Testis (tissue), 3 donors: Measurements from ENCODE around the gene HRH1. TPM values are rescaled to one million over a fixed set of nuclear protein-coding genes. Genes with fewer than 3 reads are reported as not detected.
"Not testable (repeated sequence)": the region's sequence is repeated elsewhere in the genome, so short reads cannot be mapped to it uniquely, and the experiment has no call there.

Experiments used
- DNase-seq: peaks from one replicate; pipeline ENCODE4 v3.0.0-alpha.2; 2019
- H3K27ac ChIP-seq, 2 donors: fragments of 200-600 bp; sonication (generic); one replicate each; pipeline ENCODE4 v1.5.1; 2019
- H3K27me3 ChIP-seq: fragments of 200-600 bp; sonication (generic); one replicate; pipeline ENCODE4 v1.5.1; 2019
- H3K36me3 ChIP-seq: fragments of 200-600 bp; sonication (generic); one replicate; pipeline ENCODE4 v1.5.1; 2017; ENCODE audit warnings: low read depth; ENCODE audit errors: missing control alignments
- H3K4me1 ChIP-seq: fragments of 200-600 bp; sonication (generic); one replicate; pipeline ENCODE4 v1.5.1; 2019
- H3K4me3 ChIP-seq, 2 donors: fragments of 200-600 bp; sonication (generic); one replicate each; pipeline ENCODE4 v1.5.1; 2017 to 2019
- H3K9me3 ChIP-seq: fragments of 200-600 bp; sonication (generic); one replicate; pipeline ENCODE4 v1.5.1; 2017
- POLR2A ChIP-seq: fragments of 450-650 bp; IDR thresholded peaks from one replicate; pipeline ENCODE4 v1.6.1; 2017; ENCODE audit warnings: antibody characterized with exemption, mild to moderate bottlenecking, moderate library complexity
- WGBS, 2 donors: methylation state at CpG; one replicate each; pipeline ENCODE4 v1.1.5; 2018; 5-methylcytosine and 5-hydroxymethylcytosine counted together
- intact Hi-C: fragments of 100-400 bp; cut with DNase I; formaldehyde crosslinking; loops from one replicate; pipeline ENCODE4 v1.15.1; 2023; ENCODE audit warnings: low total_unique reads
- polyA plus RNA-seq: library from polyadenylated mRNA; stranded (reverse); fragments of 350-450 nt; fragmentation: Illumina TruSeq; extraction: RNeasy Lipid Tissue Mini Kit (QIAGEN cat#74804); gene quantifications from one replicate; pipeline ENCODE4 v1.2.3, GENCODE V29; 2014; ENCODE audit warnings: low read depth, low replicate concordance; ENCODE audit not compliant: insufficient read depth
- total RNA-seq, 2 donors: library from RNA; depleted of rRNA; stranded (reverse); fragments of >200 nt; gene quantifications; one replicate each; pipeline ENCODE4 v1.2.3, GENCODE V29; 2016
- TF ChIP-seq, protein P1 (sequence below), 3 experiments: fragments of 450-650 bp in 2 of 3; fragments of 200-600 bp in 1 of 3; sonication (generic) in 1 of 3; IDR thresholded peaks; one replicate each; pipeline ENCODE4 v1.5.1; 2016 to 2019; ENCODE audit warnings: antibody characterized with exemption in 3 of 3, mild to moderate bottlenecking in 2 of 3, moderate library complexity in 1 of 3

HRH1 gene
- total and polyA plus RNA-seq, 3 donors from 2014 or later: 1.6 to 3.2 (median 2.5) TPM

DNA sequence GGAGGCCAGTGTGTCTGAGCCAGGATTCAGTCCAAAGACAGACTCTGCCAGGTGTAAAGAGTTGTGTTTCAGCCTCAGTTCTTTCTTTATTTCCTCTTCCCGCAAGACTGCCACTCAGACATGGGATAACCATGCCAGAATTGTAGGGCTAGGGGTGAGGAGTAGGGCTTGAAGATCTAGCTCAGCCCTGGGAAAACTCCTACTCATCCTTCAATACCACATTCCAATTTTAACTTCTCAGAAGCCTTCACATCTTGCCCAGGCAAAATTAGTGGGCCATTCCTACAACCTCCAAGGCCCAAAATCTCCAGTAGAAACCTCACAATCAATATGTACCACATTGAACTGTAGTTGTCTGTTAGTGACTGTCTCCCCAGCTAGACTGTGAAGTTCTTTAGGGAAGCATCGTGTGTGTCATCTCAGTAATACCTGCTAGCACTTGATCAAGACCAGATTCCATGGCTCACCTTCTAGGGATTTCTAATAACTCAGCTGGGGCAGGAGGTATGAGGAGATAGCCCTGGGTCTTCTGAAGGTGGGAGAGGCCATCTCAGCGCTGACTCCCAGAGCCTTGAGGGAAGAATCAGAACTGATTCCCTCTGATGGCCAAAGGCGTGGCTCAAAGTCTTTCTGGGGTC, 19.7 kb downstream of the HRH1 start:
- WGBS, 2 donors: 88 to 96% methylated on average over 3 to 4 of the region's 4 CpGs
- no peak for DNase-seq
- Histone ChIP-seq H3K36me3 (no peaks in the 10 kb centered on the region), H3K4me1 (peaks cover 13% of the 10 kb centered on the region), H3K4me3 (no peak overlapping the region), H3K27me3 (no peaks in the 10 kb centered on the region), H3K27ac (no peak overlapping the region), H3K9me3 (no peaks in the 10 kb centered on the region)
- intact Hi-C loops: no loop called here
- TF ChIP-seq, protein P1, sequence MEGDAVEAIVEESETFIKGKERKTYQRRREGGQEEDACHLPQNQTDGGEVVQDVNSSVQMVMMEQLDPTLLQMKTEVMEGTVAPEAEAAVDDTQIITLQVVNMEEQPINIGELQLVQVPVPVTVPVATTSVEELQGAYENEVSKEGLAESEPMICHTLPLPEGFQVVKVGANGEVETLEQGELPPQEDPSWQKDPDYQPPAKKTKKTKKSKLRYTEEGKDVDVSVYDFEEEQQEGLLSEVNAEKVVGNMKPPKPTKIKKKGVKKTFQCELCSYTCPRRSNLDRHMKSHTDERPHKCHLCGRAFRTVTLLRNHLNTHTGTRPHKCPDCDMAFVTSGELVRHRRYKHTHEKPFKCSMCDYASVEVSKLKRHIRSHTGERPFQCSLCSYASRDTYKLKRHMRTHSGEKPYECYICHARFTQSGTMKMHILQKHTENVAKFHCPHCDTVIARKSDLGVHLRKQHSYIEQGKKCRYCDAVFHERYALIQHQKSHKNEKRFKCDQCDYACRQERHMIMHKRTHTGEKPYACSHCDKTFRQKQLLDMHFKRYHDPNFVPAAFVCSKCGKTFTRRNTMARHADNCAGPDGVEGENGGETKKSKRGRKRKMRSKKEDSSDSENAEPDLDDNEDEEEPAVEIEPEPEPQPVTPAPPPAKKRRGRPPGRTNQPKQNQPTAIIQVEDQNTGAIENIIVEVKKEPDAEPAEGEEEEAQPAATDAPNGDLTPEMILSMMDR (IDR thresholded peaks at IDR 0.05): no peak
- no peak for TF ChIP-seq POLR2A

DNA sequence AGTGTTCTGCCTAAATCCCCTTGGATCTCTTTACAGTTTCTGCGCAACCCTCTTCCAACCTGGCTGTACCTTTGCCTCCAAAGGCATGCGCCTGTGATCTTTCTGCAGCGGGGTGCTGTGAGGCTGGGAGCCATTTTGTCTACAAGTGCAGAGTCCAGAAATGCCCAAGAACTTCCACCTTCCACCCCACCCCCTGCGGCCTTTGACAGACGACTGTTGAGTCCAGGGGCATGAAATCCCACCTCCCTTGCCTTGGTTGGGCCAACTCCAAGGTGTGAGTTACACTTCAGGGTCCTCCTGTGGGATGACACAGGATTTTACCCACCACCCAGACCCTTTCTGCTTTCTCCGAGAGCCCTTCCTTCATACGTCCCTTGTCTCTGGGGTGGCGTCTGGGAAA, 24.1 kb downstream of the HRH1 start:
- Histone ChIP-seq H3K27me3 (no peaks in the 10 kb centered on the region), H3K36me3 (no peaks in the 10 kb centered on the region), H3K27ac (no peak overlapping the region), H3K9me3 (no peaks in the 10 kb centered on the region), H3K4me3 (no peak overlapping the region), H3K4me1 (no peaks in the 10 kb centered on the region)
- intact Hi-C loops: no loop called here
- TF ChIP-seq POLR2A: no peak
- TF ChIP-seq, protein P1 (IDR thresholded peaks at IDR 0.05): no peak
- no peak for DNase-seq
- 84 to 93% methylated on average over 8 of the region's 8 CpGs for WGBS, 2 donors

DNA sequence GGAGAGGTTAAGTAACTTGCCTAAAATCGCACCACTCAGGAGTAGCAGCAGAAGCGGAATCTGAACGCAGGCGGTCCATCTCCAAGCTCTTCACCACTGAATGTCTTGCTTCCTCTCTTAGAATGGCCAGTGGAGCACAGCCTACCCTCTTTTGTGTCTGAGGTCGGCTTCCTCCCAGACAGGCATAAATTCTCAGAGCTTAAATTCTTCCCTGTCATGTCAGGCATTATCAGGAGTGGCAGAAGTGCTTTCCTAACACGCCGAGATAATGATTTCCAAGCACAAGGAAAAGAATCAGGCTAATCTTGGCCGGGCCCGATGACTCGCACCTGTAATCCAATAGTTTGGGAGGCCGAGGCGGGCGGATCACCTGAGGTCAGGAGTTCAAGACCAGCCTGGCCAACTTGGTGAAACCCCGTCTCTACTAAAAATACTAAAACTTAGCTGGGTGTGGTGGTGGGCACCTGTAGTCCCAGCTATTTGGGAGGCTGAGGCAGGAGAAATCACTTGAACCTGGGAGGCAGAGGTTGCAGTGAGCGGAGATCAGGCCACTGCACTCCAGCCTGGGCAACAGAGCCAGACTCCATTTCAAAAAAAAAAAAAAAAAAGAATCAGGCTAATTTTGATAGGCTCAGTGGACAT, 30.2 kb downstream of the HRH1 start:
- H3K4me1 ChIP-seq: peaks cover 19% of the 10 kb centered on the region
- intact Hi-C loops, H3K4me3 ChIP-seq, H3K27ac ChIP-seq, H3K27me3 ChIP-seq, DNase-seq, H3K36me3 ChIP-seq, H3K9me3 ChIP-seq: not testable (repeated sequence)
- 84 to 91% methylated on average over 15 of the region's 15 CpGs for WGBS, 2 donors

DNA sequence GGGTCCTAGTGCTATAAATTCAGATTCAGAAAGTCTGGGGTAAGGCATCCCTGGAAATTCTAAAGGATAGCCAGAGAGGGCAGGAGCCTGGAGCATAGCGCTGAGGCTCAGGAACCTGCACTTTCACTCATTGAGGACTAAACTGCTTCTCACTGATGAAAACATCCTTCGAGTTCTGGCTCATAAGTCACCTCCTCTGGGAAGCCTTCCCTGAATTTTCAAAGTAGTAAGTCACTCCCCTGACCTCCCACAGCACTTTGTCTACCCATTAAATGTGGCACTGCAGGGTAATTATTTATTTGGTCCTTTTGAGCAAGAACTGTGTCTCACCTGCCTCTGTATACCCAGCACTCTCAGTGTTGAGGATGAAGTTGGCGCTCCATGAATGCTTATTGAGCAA, 30.9 kb downstream of the HRH1 start:
- Histone ChIP-seq H3K36me3 (no peaks in the 10 kb centered on the region), H3K4me3 (no peak overlapping the region), H3K27me3 (no peaks in the 10 kb centered on the region), H3K4me1 (peaks cover 19% of the 10 kb centered on the region), H3K27ac (no peak overlapping the region), H3K9me3 (no peaks in the 10 kb centered on the region)
- intact Hi-C loops: no loop called here
- TF ChIP-seq, protein P1 (IDR thresholded peaks at IDR 0.05): no peak
- no peak for TF ChIP-seq POLR2A
- 91 to 94% methylated on average over 3 of the region's 3 CpGs for WGBS, 2 donors
- no peak for DNase-seq

GRCh38 chr3:11185564-11186317, 31.4 kb downstream of the HRH1 start:
- H3K36me3 ChIP-seq: no peaks in the 10 kb centered on the region
- H3K9me3 ChIP-seq: no peaks in the 10 kb centered on the region
- intact Hi-C loops: no loop called here
- 49 to 53% methylated on average over 9 to 13 of the region's 13 CpGs for WGBS, 2 donors
- H3K4me3 ChIP-seq: no peak overlapping the region
- H3K27me3 ChIP-seq: no peaks in the 10 kb centered on the region
- no peak overlapping the region for H3K27ac ChIP-seq
- H3K4me1 ChIP-seq: peaks cover 19% of the 10 kb centered on the region
- peak; percentile 55 for DNase-seq
- TF ChIP-seq, protein P1 (IDR thresholded peaks at IDR 0.05): no peak
- TF ChIP-seq POLR2A: no peak
